Stimulated activated CD8-positive, alpha-beta memory T cell treated with anti-CD3 and anti-CD28 coated beads, Interleukin-7, amount 100 ng/mL, for 48 hours (primary cell): ENCODE results near the gene B3GALT5.

Source experiments
- DNase-seq, 2 donors: peaks; one replicate each; pipeline ENCODE4 v3.0.0-alpha.2; 2020; ENCODE audit warnings: low read depth in 1 of 2; ENCODE audit errors: extremely low read depth in 1 of 2

The B3GALT5 gene

DNA sequence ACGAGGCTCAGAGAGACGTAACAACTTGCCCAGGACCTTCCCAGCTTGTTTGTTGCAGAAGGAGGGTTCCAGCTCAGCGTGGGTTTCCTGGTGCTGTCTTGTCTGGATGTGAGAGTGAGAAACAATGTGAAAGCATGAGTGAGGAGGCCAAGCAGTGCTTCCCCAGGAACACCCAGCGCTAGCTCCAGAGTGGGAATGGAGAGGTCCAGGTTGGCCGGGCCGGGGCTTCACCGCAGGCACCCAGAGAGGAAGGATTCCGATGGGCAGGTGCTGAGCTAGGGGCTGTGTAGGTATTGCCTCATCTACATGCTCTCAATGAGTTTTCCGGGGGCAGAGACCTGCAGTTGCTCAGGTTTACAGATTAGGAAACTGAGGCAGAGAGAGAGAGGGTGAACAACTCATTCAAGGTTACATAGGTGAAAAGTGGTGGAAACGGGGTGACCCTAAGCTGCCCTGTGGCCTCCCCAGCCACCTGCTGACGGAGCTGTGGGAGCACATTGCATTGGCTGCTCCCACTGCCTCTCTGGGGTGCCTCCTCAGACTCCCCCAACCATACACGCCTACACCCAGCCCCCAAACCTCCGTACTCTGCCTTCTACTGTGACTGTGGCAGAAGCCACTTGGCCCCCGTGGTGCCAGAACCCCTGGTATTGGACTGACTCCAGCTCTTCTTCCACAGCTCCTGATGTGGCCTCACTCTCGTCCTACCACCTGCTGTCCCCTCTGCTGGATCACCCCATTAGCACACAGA lies 51.2 kb downstream of the B3GALT5 start:
- no peak for DNase-seq

DNA sequence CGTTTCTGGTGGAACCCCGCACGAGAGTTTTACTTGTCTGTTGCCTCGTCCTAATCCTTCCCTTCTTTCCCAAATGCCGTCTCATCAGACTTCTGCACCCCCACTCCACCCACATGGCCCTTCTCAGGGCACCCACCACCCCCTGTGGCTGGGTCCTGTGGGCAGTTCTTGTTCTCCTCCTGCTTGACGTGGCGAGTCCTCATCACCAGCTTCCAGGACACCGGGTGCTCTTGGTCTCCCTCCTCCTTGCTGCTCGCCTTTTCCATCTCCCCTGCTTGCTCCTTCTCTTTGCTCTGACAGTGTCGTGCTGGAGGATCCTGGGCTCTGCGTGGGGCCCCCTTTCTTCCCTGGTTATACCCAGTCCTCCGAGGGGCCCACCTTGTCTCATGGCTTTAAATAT lies 51.8 kb downstream of the B3GALT5 start:
- no peak for DNase-seq

DNA sequence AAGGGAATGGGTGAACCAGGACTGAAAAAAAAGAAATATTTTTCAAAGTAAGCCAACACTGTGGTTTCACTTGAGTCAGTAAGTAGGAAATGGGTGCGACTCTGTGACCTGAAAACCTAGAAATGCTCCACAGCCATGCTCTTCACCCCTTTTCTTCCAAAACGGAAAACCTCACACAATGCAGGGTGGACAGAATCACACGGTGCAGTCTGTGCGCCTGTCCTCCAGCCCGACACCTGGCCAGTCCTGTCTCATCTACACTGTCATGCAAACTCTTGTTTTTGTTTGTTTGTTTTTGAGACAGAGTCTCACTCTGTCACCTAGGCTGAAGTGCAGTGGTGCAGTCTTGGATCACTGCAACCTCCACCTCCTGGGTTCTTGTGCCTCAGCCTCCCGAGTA lies 53.3 kb downstream of the B3GALT5 start:
- no peak for DNase-seq

DNA sequence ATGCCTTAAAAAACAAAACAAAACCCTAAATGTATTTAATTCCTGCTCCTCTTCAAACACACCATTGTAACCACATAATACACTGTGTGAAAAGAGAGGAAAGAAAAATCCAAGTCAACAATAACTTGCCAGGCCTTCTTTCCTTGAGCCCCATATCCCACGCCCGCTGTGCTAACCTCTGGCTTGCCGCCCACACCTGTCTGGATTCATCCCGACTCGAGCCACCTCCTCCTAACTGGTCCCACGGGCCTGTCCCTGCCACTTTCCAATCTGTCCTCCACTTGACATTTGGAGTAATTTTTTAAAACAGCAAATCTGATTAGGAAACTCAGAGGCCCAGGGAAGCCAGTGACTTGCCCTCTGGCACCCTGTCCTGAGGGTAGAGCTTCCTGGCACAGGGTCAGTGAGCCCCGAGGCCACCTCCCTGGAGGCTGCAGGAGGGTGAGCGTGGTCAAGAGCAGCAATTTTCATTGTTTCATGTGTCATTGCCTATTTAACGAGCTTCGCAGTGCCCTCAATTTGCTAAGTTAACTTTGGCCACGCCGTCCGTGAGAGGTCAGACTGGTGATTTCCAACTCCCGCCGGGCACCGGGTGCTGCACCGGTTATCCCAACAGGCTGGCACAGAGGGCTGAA lies 54.1 kb downstream of the B3GALT5 start:
- DNase-seq = no peak

DNA sequence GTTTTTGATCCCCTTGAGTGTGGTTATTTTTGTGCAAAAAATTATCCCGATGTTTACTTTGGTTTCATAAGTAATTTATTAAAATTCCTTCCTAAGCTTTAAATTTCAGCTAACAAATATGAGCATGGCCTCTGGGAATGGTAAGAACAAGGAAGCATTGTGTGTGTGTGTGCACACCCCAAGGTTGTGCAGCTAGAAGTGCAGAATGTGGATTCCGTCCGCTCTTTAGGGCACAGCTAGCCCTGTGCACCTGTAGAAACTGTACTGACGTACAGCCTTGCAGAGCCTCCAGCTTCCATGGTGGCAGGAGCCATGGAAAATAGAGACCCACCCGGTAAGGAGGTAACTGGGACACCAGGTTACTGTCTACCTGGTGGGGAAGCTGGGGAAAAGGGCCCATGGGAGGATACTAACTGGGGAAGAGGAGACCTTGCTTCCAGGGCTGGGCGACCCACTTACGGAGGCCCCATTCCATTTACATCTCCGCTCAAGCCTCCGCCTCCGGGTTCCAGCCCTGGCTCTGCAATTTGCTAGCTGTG lies 54.7 kb downstream of the B3GALT5 start:
- DNase-seq = no peak

DNA sequence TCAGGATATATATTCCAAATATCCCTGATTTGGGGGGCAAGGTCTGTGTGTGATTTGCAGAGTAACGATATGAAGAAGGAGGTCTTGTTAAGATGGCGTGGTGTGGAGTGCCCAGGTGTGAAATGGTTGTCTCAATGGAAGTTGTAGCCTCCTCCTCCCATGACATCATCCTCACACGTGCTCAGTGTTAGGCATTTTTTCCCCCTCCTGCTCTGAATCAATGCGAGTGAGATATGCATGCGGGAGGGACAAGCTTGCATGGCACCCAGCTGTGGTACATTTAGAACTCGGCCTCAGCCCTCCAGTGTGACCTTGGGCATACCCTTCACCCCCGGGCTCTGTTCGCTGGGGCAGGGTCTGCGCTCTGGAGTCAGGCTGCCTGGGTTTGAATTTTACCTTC lies 55.6 kb downstream of the B3GALT5 start:
- DNase-seq = no peak

DNA sequence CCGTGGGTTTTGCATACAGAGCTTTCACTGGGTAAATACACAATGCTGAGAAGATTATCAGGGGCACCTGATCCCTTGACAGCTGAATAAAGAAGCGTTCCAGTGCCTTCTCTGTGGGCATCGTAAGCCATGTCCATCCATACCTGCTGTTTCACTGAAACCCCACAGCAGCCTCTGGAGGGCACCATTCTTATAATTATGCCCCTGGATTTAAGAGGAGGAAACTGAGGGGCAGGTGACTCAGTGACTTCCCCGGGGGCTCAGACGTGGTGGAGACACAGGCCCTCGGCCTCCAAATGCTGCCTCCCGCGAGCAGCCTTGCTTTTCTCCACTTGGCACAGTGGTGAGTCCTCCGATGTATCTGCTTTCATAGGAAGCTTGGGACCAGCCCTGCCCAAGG lies 56.7 kb downstream of the B3GALT5 start:
- no peak for DNase-seq

DNA sequence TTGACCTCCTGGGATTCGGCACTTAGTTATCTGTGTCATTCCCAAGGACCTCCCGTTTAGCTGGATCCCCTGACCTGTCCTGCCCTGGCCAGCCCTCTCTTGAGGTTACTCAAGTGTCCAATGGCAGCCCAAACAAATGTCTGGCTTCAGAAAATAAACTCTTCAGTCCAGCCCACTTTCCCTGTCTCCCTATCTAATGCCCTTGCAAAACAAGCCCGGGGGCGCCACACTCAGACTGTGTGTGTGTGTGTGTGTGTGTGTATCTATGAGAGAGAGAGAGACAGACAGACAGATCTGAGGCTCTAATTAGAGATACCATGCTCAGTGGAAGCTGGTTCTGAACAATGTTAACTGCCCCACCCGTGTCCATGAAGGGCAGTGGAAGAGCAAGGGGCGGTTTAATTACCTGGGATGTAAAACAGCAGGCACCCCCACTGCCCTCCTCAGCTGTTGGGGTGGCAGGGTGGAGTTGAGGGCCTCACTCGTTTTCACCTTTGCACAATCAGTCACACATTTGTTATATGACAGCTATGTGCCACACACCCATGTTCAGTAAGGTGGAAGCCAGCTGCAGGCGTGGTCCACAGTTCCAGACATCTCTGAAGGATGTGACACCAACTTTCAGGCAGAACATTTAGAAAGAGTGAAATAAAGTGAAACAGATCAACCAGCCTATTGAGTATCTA lies 57.4 kb downstream of the B3GALT5 start:
- no peak for DNase-seq

DNA sequence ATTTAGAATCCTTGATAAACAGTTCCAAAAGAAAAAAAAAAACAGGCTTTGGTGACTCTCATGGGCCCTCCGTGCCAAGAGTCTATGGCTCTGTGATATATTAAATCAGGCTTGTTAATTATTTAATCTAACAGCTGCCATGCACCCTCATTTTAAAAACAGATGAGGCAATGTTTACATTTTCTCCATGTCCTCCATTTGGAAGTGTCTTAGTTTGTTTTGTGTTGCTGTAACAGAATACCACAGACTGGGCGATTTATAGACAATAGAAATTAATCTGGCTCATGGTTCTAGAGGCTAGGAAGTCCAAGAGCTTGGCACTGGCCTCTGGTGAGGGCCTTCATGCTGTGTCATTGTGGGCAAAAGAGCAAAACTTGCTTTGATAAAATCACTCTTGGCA lies 58.0 kb downstream of the B3GALT5 start:
- DNase-seq = no peak

DNA sequence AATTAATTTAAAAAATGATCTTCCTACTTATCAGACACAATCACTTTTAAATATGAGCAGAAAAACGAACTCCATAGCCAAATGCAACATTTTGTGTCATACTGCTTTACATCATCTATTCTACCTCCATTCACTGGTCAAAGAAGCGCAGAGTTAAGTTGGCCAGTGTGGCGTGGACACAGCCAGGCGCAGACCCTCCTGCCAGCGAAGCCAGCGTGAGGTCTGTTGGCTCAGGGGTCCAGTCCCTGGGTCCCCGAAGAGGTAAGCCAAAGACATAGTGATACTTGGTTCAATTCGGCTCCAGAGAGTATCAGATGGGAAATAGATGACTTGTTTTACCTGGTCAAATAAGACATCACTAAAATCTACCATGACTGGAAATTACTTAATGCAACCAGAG lies 59.2 kb downstream of the B3GALT5 start:
- no peak for DNase-seq

DNA sequence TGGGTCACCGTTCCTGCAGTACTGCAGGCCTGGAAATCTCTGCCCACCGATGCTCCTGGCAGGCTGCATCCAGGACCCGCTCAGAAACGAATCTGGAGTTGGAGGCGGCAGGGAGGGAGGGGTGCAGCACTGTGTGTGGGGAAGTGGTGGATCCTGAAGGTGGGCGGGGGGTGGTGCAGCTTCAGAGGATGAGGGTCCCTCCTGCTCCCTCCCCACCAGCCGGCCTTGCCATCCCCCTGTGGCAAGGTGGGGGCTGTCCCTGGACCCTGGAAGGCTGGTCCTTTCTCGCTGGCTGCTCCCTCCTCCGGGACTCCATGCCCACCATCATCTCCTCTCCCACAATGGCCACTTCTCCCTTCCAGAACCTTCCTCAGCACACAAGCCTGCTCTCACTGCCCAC lies 60.4 kb downstream of the B3GALT5 start:
- no peak for DNase-seq

DNA sequence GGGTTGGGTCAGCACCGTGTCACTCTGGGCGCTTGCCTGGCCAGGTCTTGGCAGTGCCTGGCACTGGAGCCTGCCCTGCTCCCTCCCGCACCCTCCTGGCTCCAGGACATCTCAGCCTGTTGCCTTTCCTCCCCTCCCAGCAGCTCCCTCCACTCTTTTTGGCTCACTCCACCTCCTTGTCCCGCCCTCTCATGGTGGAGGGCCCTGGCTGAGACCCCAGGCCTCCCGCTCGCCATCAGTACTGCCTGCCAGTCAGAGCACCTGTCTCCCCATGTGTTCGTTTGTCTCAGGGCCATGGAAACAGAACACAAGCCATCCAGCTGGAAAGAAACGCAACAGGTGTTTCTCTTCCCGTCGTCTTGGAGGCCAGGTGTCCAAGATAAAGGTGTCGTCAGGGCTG lies 61.0 kb downstream of the B3GALT5 start:
- DNase-seq = no peak

DNA sequence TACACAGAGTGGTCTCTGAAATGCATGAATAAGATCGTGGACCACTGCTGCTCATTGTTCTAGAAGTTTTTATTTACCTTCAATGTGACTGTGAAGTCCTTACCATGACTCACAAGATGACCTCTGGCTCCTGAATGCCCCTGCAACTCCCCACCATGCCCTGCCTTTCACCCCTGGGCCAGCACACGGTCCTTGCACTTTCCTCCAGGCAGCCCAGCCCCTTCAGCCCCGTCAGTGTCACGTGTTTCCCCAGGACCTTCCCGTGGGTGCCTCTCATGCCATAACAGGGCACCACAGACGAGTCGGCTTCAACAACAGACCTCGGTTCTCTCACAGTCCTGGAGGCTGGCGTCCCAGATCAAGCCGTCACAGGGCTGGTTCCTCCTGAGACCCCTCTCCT lies 62.1 kb downstream of the B3GALT5 start:
- DNase-seq = no peak

DNA sequence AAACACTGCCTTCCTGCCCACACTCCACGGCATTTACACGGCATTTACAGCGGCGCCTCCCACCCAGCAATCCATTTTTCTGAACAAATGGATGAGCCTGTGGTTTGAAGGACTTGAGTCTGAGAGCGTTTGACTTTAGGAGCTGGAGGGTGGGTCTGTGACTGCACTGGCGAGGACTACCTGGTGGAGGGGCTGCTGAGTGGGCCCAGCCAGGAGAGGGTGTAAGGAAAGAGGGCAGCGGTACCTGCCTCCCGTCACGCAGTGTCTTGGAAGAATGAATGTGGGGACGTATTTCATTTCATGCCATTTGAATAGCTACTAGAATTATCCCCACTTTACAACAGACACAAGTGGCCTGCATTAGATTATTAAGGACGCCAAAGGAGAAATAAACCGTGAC lies 62.9 kb downstream of the B3GALT5 start:
- no peak for DNase-seq

DNA sequence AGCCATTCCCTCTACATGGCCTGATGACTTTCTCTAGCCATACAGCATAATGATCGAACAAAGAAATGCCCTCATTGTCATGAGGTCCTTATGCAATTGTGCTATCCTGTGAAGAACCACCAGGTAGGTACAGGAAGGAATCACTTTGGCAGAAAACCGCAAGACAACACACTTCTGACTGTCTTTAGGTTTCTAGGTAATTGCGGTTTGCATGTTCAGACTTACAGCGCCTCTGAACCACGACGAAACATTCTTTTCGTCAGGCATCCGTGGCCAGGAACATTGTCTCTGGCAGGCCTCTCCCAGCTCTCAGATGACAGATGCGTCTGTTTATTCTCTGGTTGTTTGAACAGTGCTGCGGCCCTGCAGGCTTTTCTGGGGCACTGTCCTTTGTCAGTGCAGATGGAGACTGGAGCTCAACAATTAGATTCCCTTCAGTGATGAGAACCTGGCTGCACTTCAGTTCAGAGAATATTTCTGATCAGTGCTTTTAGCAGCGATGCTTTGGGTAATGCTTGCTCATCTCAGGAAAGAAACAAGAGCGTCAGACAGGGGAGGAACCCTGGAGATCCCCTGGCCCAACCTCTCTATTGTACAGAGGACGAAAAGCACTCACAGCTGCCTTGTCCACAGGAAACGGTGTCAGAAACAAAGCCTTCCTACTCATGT lies 63.4 kb downstream of the B3GALT5 start:
- no peak for DNase-seq

DNA sequence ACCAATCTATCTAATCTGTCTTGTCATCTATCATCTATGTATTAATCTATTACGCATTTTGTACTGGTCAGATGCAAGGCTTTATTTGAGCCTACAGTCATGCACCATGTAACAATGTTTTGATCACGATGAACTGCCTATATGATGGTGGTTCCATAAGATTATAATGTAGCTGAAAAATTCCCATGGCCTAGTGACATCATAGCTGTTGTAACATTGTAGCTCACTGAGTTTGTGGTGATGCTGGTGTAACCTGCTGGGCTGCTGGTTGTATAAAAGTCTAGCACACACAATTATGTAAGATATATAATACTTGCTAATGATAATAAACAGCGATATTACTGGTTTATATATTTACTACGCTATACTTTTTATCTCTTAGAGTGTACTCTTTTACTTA lies 67.5 kb downstream of the B3GALT5 start:
- DNase-seq = no peak

DNA sequence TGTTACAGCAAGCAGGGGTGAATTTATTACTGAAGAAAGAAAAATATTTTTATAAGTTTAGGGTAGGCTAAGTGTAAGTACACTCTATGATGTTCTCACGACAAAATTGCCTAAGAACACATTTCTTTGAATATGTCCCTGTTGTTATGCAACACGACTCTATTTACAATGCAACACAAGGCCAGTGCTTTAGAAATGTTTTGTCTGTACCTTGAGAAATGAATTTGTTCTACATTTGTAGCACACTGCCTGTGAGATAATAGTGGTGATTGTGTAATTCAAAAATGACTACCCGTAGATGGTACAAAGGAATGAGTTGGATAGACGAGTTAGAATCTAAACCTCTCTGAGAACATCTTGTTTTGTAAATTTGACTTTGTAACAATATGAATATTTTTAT lies 68.5 kb downstream of the B3GALT5 start:
- no peak for DNase-seq

DNA sequence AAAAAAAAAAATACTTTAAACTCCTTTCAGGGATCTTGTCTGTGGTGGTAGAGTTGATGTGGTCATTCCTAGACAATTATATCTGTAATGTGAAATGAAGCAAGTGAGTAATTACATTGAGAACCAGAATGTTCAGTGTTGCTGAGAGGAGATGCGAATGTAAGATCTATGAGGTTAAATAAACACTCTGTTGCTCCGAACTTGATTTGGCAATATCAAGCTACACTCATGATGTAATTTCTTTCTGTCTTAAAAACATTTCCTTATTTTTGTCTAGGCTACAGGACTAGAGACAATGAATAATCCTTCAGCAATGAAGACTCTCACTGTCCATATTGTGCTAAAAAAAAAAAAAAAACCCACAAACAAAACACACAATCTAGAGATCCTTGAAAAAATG lies 69.1 kb downstream of the B3GALT5 start:
- DNase-seq = no peak

DNA sequence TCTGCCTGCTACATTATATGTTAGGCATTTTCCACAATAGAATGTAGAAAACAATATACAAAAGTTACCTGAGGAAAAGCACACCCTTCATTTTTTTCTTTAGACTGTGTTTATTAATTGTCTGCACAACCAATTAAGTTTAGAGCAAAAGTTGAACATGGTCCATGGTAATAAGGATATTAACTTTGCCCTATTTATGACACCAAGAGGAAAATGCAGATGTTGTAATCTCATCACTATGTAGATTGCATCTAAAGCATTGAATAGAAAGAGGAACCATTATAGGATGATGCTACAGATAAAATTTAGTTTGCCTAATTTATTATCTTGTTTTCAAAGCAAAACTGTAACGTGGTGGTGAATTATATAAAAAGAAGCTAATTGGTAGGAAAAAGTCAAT lies 72.5 kb downstream of the B3GALT5 start:
- no peak for DNase-seq

DNA sequence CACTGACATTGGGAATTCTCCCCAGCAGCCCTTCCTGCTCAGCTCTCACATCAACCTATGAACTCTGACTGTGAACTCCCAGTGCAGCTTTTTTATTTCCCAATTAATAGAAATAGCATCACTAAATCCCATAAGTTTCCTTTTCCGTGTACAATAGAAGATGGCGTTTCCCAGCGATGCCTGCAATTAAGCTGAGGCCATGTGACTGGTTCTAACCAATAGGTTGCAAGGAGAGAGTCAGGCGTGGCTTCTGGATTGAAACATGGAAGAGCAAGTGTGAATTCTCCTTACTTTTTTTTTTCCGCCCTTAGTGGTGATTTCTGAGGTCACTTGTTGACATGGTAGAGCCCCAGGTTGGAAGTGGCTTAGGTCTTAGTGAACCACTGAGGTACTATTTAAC lies 73.3 kb downstream of the B3GALT5 start:
- DNase-seq = no peak

DNA sequence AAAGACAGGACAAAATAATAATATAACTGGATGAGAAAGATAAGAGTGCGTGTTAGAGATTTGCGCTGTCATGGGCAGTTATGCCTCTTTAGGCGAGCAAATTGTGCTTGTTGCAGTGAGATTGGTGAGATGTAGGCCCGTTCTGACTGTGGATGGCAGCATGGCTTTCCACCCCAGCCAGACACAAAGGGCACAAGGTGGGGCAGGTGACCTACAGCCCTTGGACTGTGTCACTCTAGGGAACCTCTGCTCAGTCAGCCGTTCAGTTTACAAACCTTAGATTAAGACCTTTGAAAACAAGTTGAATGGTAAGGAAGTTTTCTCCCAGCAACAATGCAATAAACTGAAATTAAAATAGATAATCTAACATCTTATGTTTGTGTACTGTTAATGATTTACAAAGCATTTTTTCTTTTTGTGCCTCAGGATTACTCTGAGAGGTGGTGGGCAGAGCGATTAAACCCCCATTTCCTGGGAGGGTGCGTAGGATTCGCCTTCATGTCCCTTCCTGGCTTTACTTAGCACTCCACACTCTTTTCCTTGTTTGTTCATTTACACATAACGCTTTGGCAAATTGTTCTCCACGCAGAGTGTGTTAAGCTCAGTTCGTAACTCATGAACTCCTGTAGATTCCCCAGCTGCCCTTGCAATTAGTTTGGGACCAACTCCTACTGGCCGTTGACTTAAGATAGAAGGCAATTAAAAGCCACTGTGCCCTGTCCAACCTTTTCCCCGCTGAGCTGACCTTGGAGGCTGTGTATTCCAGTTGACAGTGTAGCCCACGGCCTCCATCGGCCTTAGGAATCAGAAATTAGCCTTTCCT lies 74.1 kb downstream of the B3GALT5 start:
- DNase-seq = no peak
